CD4-positive, alpha-beta T cell treated with Interleukin-17A for 4 hours (primary cell): Measurements from ENCODE around the gene NLRP7.
"Not testable (repeated sequence)": the region's sequence is repeated elsewhere in the genome, so short reads cannot be mapped to it uniquely, and the experiment has no call there.

Experiments
- DNase-seq: peaks from one replicate; pipeline ENCODE4 v3.0.0-alpha.2; 2020; ENCODE audit warnings: mixed read lengths

Gene NLRP7

DNA sequence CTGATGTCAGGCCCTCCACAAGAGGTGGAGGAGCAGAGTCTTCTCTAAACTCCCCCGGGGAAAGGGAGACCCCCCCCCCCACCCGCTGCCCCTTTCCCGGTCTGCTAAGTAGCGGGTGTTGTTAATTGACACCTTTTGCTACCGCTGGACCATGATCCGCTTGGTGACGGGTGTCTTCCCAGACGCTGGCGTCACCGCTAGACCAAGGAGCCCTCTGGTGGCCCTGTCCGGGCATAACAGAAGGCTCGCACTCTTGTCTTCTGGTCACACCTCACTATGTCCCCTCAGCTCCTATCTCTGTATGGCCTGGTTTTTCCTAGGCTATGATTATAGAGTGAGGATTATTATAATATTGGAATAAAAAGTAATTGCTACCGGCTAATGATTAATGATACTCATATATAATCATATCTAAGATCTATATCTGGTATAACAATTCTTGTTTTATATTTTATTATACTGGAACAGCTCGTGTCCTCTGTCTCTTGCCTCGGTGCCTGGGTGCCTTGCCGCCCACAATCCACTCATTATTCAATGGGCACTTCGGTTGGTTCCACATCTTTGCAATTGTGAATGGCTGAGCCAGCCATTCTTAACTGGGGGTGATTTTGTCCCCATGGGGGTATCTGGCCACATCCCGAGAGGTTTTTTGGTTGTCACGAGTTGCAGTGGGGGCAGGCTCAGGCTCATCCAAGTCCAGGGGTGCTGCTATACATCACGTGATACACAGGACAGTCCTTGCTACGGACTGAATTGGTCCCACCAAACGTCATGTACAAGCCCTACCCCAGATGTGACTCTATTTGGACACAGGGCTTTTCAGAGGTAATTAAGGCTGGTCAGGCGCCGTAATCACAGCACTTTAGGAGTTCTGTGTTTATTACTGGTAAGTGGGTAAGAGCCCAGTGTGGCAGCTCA lies 27.4 kb downstream of the NLRP7 start:
- not testable (repeated sequence) for DNase-seq

- DNase-seq, result no peak
These were observed 28.8 kb downstream of the NLRP7 start for GRCh38 chr19:54918499-54918898.

GRCh38 chr19:54916822-54917221 lies 30.5 kb downstream of the NLRP7 start:
- DNase-seq, result no peak

DNA sequence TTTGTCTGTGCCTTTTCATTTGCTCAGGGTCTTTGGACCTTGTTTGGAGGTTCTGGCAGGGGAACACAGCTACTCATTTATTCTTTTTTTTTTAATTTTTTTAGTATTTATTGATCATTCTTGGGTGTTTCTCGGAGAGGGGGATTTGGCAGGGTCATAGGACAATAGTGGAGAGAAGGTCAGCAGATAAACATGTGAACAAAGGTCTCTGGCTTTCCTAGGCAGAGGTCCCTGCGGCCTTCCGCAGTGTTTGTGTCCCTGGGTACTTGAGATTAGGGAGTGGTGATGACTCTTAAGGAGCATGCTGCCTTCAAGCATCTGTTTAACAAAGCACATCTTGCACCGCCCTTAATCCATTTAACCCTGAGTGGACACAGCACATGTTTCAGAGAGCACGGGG lies 39.4 kb downstream of the NLRP7 start:
- DNase-seq, result not testable (repeated sequence)

- DNase-seq, result no peak
These were observed 40.5 kb downstream of the NLRP7 start for GRCh38 chr19:54906819-54907218.

DNA sequence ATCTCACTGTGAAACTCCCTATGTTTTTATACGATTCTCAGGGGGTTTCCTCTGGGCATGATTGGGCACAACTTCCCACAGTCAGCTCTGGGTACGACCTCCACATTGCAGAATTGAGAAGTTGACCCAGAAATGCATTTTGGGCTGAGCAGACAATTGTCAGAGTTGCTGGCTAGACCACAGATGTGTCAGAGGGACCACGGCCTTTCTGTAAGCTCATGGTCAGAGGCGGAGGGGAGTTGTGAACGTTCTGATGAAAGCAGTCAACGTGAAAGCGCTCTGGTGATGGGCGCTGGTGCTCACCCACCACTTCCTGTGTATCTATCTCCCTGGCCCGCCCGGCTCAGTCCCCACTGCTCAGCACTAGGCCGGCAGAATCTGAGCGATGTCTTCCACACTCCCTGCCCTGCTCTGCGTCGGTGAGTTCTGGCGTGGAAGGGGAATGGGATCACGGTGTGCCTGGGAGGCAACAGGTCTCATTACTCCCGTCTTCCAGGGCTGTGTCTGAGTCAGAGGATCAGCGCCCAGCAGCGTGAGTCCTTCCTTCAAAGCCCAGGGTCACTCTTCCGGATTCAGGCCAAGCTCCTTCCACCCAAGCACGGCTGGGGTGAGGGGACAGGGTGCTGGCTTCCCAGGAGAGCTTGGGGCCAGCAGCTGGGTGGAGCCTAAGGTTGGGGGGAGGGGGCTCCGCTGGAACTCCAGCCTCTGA lies 41.4 kb downstream of the NLRP7 start, which contains the start of gene NCR1:
TSS of gene NCR1 (plus strand) at position 346 of the 709 bp plus-strand sequence. CDS start at position 386, 40 bp downstream.
- no peak for DNase-seq

DNA sequence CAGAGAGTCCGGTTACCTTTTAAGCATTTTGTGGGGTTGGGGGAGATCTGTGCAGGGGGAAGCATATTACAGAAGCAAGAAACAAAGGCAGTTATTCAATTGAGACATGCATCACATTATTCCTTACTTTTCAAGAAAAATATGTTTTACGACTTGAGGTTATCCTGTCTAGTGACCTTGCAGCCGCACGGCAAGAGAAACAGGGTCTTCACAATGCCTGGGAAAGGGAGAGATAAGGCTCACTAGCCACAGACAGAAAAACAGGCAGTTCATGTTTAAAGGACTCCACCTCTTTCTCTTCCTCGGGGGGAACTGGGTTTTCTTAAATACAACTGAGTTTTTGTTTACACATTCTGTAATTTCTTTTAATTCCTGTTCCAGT lies 41.9 kb downstream of the NLRP7 start:
- DNase-seq, result no peak

DNA sequence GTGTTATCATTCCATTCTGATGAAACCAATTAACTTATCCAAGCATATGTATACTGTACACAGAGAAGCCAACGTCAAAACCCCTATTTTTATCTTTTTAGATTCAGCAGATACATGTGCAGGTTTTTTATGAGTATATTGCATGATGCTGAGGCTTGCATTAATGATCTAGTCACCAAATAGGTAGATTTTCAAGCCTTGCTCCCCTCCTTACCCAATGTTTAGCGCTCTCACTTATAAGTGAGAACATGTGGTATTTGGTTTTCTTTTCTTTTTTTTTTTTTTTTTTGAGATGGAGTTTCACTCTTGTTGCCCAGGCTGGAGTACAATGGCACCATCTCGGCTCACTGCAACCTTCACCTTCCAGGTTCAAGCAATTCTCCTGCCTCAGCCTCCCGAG lies 43.1 kb downstream of the NLRP7 start:
- DNase-seq, result not testable (repeated sequence)

DNA sequence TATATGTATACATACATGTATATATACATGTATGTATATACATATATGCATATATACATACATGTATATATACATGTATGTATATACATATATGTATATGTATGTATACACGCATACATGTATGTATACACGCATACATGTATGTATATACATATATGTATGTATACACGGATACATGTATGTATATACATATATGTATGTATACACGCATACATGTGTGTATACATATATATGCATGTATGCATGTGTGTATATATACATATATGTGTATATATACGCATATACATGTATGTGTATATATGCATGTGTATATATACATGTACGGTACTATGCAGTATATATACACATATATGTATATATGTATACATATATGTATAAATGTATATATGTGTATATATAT lies 44.0 kb downstream of the NLRP7 start:
- no peak for DNase-seq

GRCh38 chr19:54902061-54902460 lies 45.3 kb downstream of the NLRP7 start:
- no peak for DNase-seq

GRCh38 chr19:54901153-54901552 lies 46.2 kb downstream of the NLRP7 start:
- DNase-seq, result not testable (repeated sequence)

GRCh38 chr19:54899646-54900045 lies 47.7 kb downstream of the NLRP7 start:
- not testable (repeated sequence) for DNase-seq

GRCh38 chr19:54898685-54899084 lies 48.6 kb downstream of the NLRP7 start:
- DNase-seq, result not testable (repeated sequence)

DNA sequence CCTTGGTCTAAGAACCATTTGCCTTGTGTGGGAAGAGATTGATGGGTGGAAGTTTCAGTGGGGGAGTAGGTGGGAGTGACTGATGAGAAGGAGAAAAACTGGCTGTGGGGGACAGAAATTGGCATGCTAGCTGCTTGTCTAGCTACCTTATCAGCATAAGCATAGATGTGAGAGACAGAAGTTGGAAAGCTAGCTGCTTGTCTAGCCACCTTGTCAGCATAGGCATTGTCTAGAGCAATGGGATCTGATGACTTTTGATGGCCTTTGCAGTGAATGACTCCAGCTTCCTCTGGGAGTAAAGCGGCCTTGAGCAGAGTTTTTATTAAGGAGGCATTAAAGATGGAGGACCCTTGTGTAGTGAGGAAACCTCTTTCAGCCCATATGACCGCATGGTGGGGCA lies 51.3 kb downstream of the NLRP7 start:
- no peak for DNase-seq

- not testable (repeated sequence) for DNase-seq
These were observed 53.2 kb downstream of the NLRP7 start for GRCh38 chr19:54894106-54894505.

- no peak for DNase-seq
These were observed 53.9 kb downstream of the NLRP7 start for GRCh38 chr19:54893406-54893805.

DNA sequence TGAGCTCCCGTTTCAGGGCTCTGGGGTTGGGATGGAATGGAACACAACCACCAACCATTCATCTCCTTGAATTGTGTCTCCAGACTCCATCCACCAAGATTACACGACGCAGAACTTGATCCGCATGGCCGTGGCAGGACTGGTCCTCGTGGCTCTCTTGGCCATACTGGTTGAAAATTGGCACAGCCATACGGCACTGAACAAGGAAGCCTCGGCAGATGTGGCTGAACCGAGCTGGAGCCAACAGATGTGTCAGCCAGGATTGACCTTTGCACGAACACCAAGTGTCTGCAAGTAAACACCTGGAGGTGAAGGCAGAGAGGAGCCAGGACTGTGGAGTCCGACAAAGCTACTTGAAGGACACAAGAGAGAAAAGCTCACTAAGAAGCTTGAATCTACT lies 57.8 kb downstream of the NLRP7 start:
- DNase-seq, result no peak

GRCh38 chr19:54888239-54888638 lies 59.1 kb downstream of the NLRP7 start:
- no peak for DNase-seq

GRCh38 chr19:54883228-54883627 lies 64.1 kb downstream of the NLRP7 start:
- no peak for DNase-seq

DNA sequence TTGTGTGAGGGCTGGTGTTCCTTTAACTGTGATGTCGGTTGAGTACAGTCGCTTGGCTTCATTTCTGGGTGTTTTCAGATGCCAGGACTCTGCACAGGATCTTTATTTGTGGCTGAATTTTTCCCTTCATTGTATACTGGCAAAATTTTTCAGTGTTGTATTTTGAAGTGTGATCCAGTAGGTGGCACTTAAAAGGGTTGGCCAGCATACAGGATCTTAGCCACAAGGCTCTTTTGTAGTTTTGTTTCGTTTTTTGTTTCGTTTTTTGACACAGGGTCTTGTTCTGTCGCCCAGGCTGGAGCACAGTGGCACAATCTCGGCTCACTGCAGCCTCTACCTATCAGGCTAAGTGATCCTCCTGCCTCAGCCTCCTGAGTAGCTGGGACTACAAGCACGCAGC lies 64.6 kb downstream of the NLRP7 start:
- DNase-seq, result no peak

DNA sequence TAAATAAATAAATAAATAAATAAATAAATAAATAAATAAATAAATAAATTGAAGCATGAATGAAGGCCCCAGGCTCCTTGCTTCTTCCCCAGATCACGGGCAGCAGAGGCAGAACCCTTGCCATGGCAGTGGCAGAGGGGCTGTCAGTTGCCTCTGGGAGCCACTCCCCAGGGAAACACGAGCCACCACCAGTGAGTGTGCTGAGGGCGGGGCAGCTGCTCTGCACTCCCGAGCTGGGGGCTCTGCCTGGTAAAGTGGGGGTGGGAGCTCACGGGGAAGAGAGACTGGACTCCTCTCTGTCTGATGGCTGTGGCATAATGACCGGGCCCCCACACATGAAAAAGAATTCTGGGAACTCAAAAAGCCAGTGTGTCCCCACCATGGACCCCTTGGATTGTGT lies 65.4 kb downstream of the NLRP7 start:
- DNase-seq, result no peak

GRCh38 chr19:54877471-54877870 lies 69.9 kb downstream of the NLRP7 start:
- no peak for DNase-seq

DNA sequence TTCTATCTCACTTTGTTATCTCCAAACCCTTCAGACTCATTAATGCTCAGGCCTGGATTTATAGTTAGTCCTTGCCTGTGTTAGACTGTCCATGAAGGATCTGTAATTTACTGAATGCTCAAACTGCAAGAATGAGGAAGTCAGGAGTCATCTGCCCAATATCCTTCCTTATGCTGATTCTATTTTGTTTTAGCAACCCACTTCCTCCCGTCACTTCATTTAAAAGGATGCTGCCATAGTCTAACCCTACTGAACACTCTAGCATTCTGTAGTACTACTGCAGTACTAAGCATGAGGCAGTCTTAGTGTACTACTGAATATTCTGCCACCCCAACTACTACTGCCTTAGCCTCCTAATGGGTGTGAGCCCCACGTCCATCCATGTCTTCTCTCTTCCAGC lies 71.8 kb downstream of the NLRP7 start:
- DNase-seq, result no peak

DNA sequence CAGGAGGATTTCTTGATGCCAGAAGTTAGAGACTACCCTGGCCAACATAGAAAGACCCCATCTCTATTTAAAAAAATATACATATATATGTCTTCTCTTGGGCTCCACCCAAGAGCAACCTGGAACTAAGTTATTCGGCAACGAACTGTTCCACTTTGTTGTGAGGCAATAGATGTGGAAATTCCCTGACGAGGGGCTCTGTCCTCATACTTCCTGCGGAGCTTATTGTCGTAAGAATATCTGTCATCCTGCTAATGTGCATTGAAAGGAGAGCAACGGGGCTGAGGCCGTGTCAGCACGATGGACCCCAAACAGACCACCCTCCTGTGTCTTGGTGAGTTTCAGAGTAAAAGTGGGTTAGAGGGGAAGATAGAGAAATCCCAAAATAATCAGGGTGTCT lies 73.3 kb downstream of the NLRP7 start, which contains the start of gene FCAR:
TSS of gene FCAR (plus strand) at position 246 of the 400 bp plus-strand sequence. CDS start at position 301, 55 bp downstream.
- no peak for DNase-seq
